ENCODE results near the gene NXF1. TPM values are rescaled to one million over a fixed set of nuclear protein-coding genes. Genes with fewer than 3 reads are reported as not detected.

The NXF1 gene
- total RNA-seq, 1 experiment from 2014 or later: 47.6 TPM

DNA sequence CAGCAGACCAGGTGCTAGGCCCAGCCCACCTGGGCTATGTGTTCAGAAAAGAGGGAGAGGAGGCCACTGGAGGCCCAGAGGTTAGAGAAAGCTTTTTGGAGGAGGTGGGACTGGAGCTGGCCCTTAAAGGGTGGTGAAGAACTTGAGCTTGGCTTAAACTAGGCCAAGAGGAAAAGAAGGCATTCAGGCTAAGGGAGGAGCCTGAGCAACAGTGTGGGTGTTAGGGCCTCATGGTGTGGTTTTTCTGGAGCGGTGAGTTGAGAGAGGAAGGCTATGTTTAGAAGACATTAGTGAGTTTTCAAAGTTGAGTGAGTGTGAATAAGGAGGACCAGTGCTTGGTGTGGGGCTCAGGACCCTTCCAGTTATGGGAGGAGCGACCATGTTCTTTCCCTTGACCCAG lies 27.9 kb downstream of the NXF1 start:
- Mint-ChIP-seq H3K9me3 (ENCODE audit: unreplicated experiment) (no peaks in the 10 kb centered on the region), H3K27me3 (ENCODE audit: insufficient read depth, unreplicated experiment) (no peaks in the 10 kb centered on the region), H3K36me3 (ENCODE audit: insufficient read depth, unreplicated experiment) (peaks cover 52% of the 10 kb centered on the region), H3K4me3 (ENCODE audit: unreplicated experiment) (no peak overlapping the region), H3K27ac (ENCODE audit: low read depth, unreplicated experiment) (peak overlapping the region; percentile 29), H3K4me1 (ENCODE audit: insufficient read depth, unreplicated experiment) (peaks cover 9% of the 10 kb centered on the region)
- BruUV-seq (replicated peaks): no TSS peak
- intact Hi-C loops (cut with micrococcal nuclease): no loop called here
- DNase-seq (ENCODE audit: unreplicated experiment): no peak
- ChIA-PET POLR2A (interaction anchor here (0.7 to 3.5 kb wide), 4 partner anchors 10 to 78 kb away, joined by 3 to 19 read pairs (median 3); partner anchors contain the start of genes HNRNPUL2, STX5 and TMEM179B), CTCF (interaction anchor here (0.6 to 5.4 kb wide), 3 partner anchors 10 to 52 kb away, joined by 3 to 47 read pairs (median 4); partner anchors contain the start of gene TMEM179B)
- TF ChIP-seq, protein P1, sequence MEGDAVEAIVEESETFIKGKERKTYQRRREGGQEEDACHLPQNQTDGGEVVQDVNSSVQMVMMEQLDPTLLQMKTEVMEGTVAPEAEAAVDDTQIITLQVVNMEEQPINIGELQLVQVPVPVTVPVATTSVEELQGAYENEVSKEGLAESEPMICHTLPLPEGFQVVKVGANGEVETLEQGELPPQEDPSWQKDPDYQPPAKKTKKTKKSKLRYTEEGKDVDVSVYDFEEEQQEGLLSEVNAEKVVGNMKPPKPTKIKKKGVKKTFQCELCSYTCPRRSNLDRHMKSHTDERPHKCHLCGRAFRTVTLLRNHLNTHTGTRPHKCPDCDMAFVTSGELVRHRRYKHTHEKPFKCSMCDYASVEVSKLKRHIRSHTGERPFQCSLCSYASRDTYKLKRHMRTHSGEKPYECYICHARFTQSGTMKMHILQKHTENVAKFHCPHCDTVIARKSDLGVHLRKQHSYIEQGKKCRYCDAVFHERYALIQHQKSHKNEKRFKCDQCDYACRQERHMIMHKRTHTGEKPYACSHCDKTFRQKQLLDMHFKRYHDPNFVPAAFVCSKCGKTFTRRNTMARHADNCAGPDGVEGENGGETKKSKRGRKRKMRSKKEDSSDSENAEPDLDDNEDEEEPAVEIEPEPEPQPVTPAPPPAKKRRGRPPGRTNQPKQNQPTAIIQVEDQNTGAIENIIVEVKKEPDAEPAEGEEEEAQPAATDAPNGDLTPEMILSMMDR (IDR thresholded peaks at IDR 0.05; ENCODE audit: unreplicated experiment): no peak

DNA sequence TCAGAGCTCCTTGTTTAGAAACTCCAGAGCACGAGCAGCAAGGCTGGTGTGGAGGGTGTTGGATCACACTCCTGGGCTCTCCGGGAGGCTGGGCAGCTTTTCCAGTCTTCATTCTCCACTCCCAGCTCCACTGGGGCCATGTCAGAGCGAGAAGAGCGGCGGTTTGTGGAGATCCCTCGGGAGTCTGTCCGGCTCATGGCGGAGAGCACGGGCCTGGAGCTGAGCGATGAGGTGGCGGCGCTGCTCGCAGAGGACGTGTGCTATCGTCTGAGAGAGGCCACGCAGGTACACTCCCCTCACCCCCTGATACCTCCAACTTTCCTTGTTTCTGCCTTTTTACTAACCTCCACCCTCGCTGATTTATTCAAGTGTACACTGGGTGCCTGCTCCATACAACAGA lies 29.6 kb downstream of the NXF1 start:
- H3K4me1 Mint-ChIP-seq (ENCODE audit: insufficient read depth, unreplicated experiment): peaks cover 9% of the 10 kb centered on the region
- no TSS peak for BruUV-seq (replicated peaks)
- H3K36me3 Mint-ChIP-seq (ENCODE audit: insufficient read depth, unreplicated experiment): peaks cover 45% of the 10 kb centered on the region
- CTCF ChIA-PET: interaction anchor here (0.5 to 5.4 kb wide), 4 partner anchors 12 to 86 kb away, joined by 3 to 47 read pairs (median 3); partner anchors contain the start of genes TMEM179B and WDR74
- TF ChIP-seq, protein P1 (IDR thresholded peaks at IDR 0.05; ENCODE audit: unreplicated experiment): no peak
- H3K4me3 Mint-ChIP-seq (ENCODE audit: unreplicated experiment): no peak overlapping the region
- DNase-seq (ENCODE audit: unreplicated experiment): no peak
- no peaks in the 10 kb centered on the region for H3K27me3 Mint-ChIP-seq (ENCODE audit: insufficient read depth, unreplicated experiment)
- intact Hi-C loops (cut with micrococcal nuclease): no loop called here
- POLR2A ChIA-PET: interaction anchor here (0.6 to 3.5 kb wide), 4 partner anchors 12 to 65 kb away, joined by 3 to 19 read pairs (median 4); partner anchors contain the start of gene TMEM179B
- H3K27ac Mint-ChIP-seq (ENCODE audit: low read depth, unreplicated experiment): no peak overlapping the region
- no peaks in the 10 kb centered on the region for H3K9me3 Mint-ChIP-seq (ENCODE audit: unreplicated experiment)

GRCh38 chr11:62774407-62774806 lies 30.8 kb downstream of the NXF1 start:
- ChIA-PET POLR2A (interaction anchor here (0.6 to 8.5 kb wide), 6 partner anchors 13 to 67 kb away, joined by 3 to 84 read pairs (median 4); partner anchors contain the start of genes TMEM179B and ZBTB3), CTCF (interaction anchor here (5.4 kb wide), 1 partner anchor 13 kb away, joined by 47 read pairs; the partner anchor contains the start of gene TMEM179B)
- TF ChIP-seq, protein P1 (IDR thresholded peaks at IDR 0.05; ENCODE audit: unreplicated experiment): no peak
- peaks cover 9% of the 10 kb centered on the region for H3K4me1 Mint-ChIP-seq (ENCODE audit: insufficient read depth, unreplicated experiment)
- no TSS peak for BruUV-seq (replicated peaks)
- intact Hi-C loops (cut with micrococcal nuclease): no loop called here
- no peaks in the 10 kb centered on the region for H3K9me3 Mint-ChIP-seq (ENCODE audit: unreplicated experiment)
- peaks cover 43% of the 10 kb centered on the region for H3K36me3 Mint-ChIP-seq (ENCODE audit: insufficient read depth, unreplicated experiment)
- peak; percentile 31 for DNase-seq (ENCODE audit: unreplicated experiment)
- H3K27me3 Mint-ChIP-seq (ENCODE audit: insufficient read depth, unreplicated experiment): no peaks in the 10 kb centered on the region
- H3K27ac Mint-ChIP-seq (ENCODE audit: low read depth, unreplicated experiment): no peak overlapping the region
- H3K4me3 Mint-ChIP-seq (ENCODE audit: unreplicated experiment): no peak overlapping the region

DNA sequence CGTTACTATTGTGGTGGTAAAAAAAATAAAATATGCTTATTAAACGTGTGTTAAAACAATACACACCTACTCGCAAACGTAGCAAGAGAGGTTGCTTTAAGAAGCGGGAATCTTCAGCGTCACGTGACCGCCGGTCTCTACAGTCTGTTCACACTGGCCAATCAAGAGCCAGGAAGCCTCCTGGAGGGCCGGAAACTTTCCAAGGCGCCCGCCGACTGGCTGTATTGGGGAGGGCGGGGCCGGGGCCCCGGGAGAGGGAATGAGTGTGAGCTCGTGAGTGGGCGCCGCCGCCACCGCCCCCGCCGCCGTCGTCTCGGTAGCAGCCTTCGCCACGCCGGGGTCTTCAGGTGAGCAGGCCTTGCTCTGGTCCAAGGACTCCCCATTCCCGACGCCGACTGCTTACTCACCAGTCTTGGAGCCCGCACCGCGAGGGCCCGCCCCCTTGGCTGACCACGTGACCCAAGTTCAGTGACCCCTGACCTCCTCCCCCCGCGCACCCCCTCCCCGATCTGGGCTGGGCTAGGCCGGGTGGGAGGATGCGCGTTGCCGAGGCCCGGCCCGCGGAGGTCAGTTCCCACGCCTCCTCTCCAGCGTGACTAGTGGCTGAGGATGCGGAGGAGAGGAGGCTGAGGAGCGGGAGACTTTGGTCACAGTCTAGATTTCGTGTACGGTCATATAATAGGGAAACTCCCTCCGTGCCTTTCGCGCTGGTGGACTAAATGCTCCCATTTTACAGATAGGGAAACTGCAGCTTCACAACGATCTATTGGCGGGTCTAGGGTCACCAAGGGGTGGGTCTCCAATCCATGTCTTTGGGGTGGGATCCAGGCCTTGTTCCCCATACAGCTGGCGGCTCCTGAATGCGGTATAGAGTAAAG lies 33.9 kb downstream of the NXF1 start, which contains the start of gene TAF6L:
Gene TAF6L, plus strand, starts transcription at position 253 of the 878 bp plus-strand sequence. CDS start 4,388 bp downstream, outside the sequence.
- intact Hi-C loops (cut with micrococcal nuclease): loop anchor here (1.0 kb wide), 2 partner anchors 15 to 17 kb away; partner anchors contain the start of gene ZBTB3
- peak within 1 kb of the TSS; percentile 95 for H3K27ac Mint-ChIP-seq (ENCODE audit: low read depth, unreplicated experiment)
- TSS peak; percentile 68 for BruUV-seq (replicated peaks)
- TF ChIP-seq, protein P1 (IDR thresholded peaks at IDR 0.05; ENCODE audit: unreplicated experiment): no peak
- H3K36me3 Mint-ChIP-seq (ENCODE audit: insufficient read depth, unreplicated experiment): peaks cover 28% of the 10 kb centered on the region
- DNase-seq (ENCODE audit: unreplicated experiment): peak; percentile 98
- POLR2A ChIA-PET: interaction anchor here (0.6 to 8.5 kb wide), 32 partner anchors 9 to 1409 kb away, joined by 3 to 84 read pairs (median 4); partner anchors contain the start of genes C11orf98, CSKMT, HNRNPUL2 and INTS5
- peak within 1 kb of the TSS; percentile 98 for H3K4me3 Mint-ChIP-seq (ENCODE audit: unreplicated experiment)
- H3K4me1 Mint-ChIP-seq (ENCODE audit: insufficient read depth, unreplicated experiment): peaks cover 5% of the 10 kb centered on the region
- H3K9me3 Mint-ChIP-seq (ENCODE audit: unreplicated experiment): no peaks in the 10 kb centered on the region
- CTCF ChIA-PET: interaction anchor here (0.6 to 2.6 kb wide), 7 partner anchors 10 to 90 kb away, joined by 3 to 27 read pairs (median 3); partner anchors contain the start of genes POLR2G, STX5, TMEM179B and ZBTB3
- H3K27me3 Mint-ChIP-seq (ENCODE audit: insufficient read depth, unreplicated experiment): no peaks in the 10 kb centered on the region

All from MCF 10A (cell line).